ENCODE data around the gene AIPL1. TPM values are rescaled to one million over a fixed set of nuclear protein-coding genes. Genes with fewer than 3 reads are reported as not detected.
A peak's percentile ranks its signal among the peaks of the same experiment; 100 is the strongest.

Gene AIPL1
- total and polyA plus RNA-seq, 10 donors, result 0.10 to 0.34 (median 0.26) TPM; not detected in 4

DNA sequence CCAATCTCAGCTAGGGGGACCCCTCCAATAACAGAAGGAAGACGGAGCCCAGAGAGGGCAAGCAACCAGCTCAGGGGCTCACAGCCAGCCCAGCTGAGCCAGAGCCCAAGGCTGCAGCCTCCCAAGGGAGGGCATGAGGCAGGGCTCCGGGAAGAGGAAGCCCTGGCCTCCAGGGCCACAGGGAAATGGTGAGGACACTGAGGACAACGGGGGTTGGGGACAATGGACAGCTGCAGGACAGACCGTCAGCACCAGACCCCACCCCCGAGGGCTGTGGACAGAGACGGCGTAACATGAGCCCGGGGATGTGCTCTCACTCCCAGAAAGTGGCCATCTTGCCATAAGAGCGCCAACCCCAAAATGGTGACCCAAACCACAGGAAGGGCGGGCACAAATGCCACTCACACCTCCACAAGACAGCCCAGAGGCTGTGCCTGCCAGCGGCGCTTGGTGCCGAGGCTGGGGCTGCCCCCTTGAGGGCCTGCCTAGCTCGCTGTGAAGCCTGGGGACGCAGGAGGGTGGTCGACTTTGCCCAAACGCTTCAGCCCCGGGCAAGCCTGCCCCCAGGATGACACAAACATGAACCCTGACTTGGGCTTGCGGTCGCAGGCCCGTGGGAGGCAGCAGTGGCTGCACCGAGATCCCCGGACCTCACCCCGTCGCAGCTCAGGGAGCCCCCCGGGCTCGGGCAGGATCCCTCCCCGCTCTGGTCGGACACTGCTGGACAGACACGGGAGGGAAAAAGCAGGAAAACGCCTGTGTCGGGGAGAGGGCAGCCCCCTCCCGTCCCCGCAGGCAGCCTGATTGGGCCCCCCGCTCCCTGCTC is 19.8 kb upstream of the AIPL1 start:
- 48 to 67% (median 51%) methylated on average over 8 to 35 of the region's 35 CpGs for whole genome bisulfite sequencing, 5 donors
- Histone ChIP-seq H3K4me3 (peak overlapping the region in 3 of 8 donors; percentile 4 to 53 (median 13)), H3K36me3 (peaks cover 0 to 33% (median 0%) of the 10 kb centered on the region in 6 donors), H3K27me3 (replicated peaks in 1 of 7) (peaks cover 0 to 15% (median 0%) of the 10 kb centered on the region in 7 donors), H3K27ac (peak overlapping the region; percentile 68 to 88 (median 80)), H3K4me1 (peaks cover 14 to 99% (median 65%) of the 10 kb centered on the region in 6 donors), H3K9me3 (no peaks in the 10 kb centered on the region)
- TF ChIP-seq POLR2A (IDR thresholded peaks at IDR 0.05), result no peak
- peak; percentile 75 to 82 (median 80) for TF ChIP-seq POLR2AphosphoS5 (IDR thresholded peaks at IDR 0.05)
- TF ChIP-seq, protein P1, sequence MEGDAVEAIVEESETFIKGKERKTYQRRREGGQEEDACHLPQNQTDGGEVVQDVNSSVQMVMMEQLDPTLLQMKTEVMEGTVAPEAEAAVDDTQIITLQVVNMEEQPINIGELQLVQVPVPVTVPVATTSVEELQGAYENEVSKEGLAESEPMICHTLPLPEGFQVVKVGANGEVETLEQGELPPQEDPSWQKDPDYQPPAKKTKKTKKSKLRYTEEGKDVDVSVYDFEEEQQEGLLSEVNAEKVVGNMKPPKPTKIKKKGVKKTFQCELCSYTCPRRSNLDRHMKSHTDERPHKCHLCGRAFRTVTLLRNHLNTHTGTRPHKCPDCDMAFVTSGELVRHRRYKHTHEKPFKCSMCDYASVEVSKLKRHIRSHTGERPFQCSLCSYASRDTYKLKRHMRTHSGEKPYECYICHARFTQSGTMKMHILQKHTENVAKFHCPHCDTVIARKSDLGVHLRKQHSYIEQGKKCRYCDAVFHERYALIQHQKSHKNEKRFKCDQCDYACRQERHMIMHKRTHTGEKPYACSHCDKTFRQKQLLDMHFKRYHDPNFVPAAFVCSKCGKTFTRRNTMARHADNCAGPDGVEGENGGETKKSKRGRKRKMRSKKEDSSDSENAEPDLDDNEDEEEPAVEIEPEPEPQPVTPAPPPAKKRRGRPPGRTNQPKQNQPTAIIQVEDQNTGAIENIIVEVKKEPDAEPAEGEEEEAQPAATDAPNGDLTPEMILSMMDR (IDR thresholded peaks at IDR 0.05 in 8 of 11, conservative IDR thresholded peaks at IDR 0.05 in 3 of 11), result no peak
- intact Hi-C loops (cut with DNase I; ENCODE audit: low total_unique reads), result no loop called here
- DNase-seq, result peak; percentile 86

GRCh38 chr17:6453279-6454024 is 18.5 kb upstream of the AIPL1 start:
- peak; percentile 77 for DNase-seq
- H3K27me3 ChIP-seq (replicated peaks in 1 of 7), result peaks cover 0 to 15% (median 0%) of the 10 kb centered on the region in 7 donors
- WGBS, 5 donors, result 67 to 79% (median 72%) methylated on average over 11 to 14 of the region's 14 CpGs
- intact Hi-C loops (cut with DNase I; ENCODE audit: low total_unique reads), result no loop called here
- peak overlapping the region; percentile 20 to 88 (median 80) for H3K27ac ChIP-seq
- no peak overlapping the region for H3K4me3 ChIP-seq
- H3K4me1 ChIP-seq, result peaks cover 14 to 93% (median 65%) of the 10 kb centered on the region in 6 donors
- H3K9me3 ChIP-seq, result no peaks in the 10 kb centered on the region
- TF ChIP-seq POLR2AphosphoS5 (IDR thresholded peaks at IDR 0.05) (peak in 2 of 3 donors; percentile 50 to 55), POLR2A (IDR thresholded peaks at IDR 0.05) (no peak)
- TF ChIP-seq, protein P1 (IDR thresholded peaks at IDR 0.05 in 8 of 11, conservative IDR thresholded peaks at IDR 0.05 in 3 of 11), result no peak
- H3K36me3 ChIP-seq, result peaks cover 0 to 43% (median 0%) of the 10 kb centered on the region in 6 donors

- TF ChIP-seq, protein P1 (IDR thresholded peaks at IDR 0.05 in 8 of 11, conservative IDR thresholded peaks at IDR 0.05 in 3 of 11), result peak in 1 of 11 experiments; percentile 43
- TF ChIP-seq POLR2AphosphoS5 (IDR thresholded peaks at IDR 0.05) (no peak), POLR2A (IDR thresholded peaks at IDR 0.05) (no peak)
- Histone ChIP-seq H3K9me3 (no peaks in the 10 kb centered on the region), H3K27me3 (replicated peaks in 1 of 7) (peaks cover 0 to 15% (median 0%) of the 10 kb centered on the region in 7 donors), H3K4me3 (no peak overlapping the region), H3K4me1 (peaks cover 11 to 88% (median 63%) of the 10 kb centered on the region in 6 donors), H3K27ac (peak overlapping the region in 5 of 8 donors; percentile 80 to 88 (median 83)), H3K36me3 (peaks cover 0 to 44% (median 0%) of the 10 kb centered on the region in 6 donors)
- intact Hi-C loops (cut with DNase I; ENCODE audit: low total_unique reads), result no loop called here
- WGBS, 5 donors, result 71 to 91% (median 85%) methylated on average over 10 of the region's 10 CpGs
- peak; percentile 38 for DNase-seq
Measured at GRCh38 chr17:6452471-6453266, 17.7 kb upstream of the AIPL1 start.
